Thyroid gland (tissue), 4 donors: ENCODE data around the gene KMO.

Source experiments
- CTCF ChIP-seq, 6 experiments: fragments of 200-600 bp in 3 of 6; fragments of 450-650 bp in 3 of 6; sonication (generic) in 3 of 6; IDR thresholded peaks; one replicate each; pipeline ENCODE4 v1.5.1; 2016 to 2019; ENCODE audit warnings: antibody characterized with exemption in 6 of 6, mild to moderate bottlenecking in 2 of 6, inconsistent platforms in 1 of 6, moderate library complexity in 1 of 6
- POLR2A ChIP-seq, 2 donors: fragments of 450-650 bp; IDR thresholded peaks; one replicate each; pipeline ENCODE4 v1.6.1; 2017; ENCODE audit warnings: antibody characterized with exemption in 2 of 2, mild to moderate bottlenecking in 2 of 2, moderate library complexity in 1 of 2

- no peak for TF ChIP-seq CTCF (IDR thresholded peaks at IDR 0.05)
- TF ChIP-seq POLR2A (IDR thresholded peaks at IDR 0.05) = peak; percentile 13 to 96
These were observed 12.7 kb upstream of the KMO start, which contains the start of gene FH for GRCh38 chr1:241519308-241520079.
